Upper lobe of right lung (tissue), 1 donor: ENCODE measurements around the gene RASGRF2. TPM values are rescaled to one million over a fixed set of nuclear protein-coding genes. Genes with fewer than 3 reads are reported as not detected.
A peak's percentile ranks its signal among the peaks of the same experiment; 100 is the strongest.

Experiments
- ATAC-seq: fragments of 200-7000 bp; cut with Tn5 transposase; one replicate; pipeline ENCODE4 v1.9.1; 2020; ENCODE audit warnings: mild to moderate bottlenecking, moderate library complexity
- DNase-seq: peaks from one replicate; pipeline ENCODE4 v3.0.0-alpha.2; 2020
- H3K27ac ChIP-seq: fragments of 200-600 bp; one replicate; pipeline ENCODE4 v1.8.0; 2022
- H3K27me3 ChIP-seq: fragments of 200-600 bp; one replicate; pipeline ENCODE4 v1.8.0; 2022; ENCODE audit warnings: mild to moderate bottlenecking
- H3K36me3 ChIP-seq: fragments of 200-600 bp; one replicate; pipeline ENCODE4 v1.8.0; 2022
- H3K4me1 ChIP-seq: fragments of 200-600 bp; one replicate; pipeline ENCODE4 v1.8.0; 2022
- H3K4me3 ChIP-seq: fragments of 200-600 bp; one replicate; pipeline ENCODE4 v1.8.0; 2022; ENCODE audit warnings: mild to moderate bottlenecking
- H3K9me3 ChIP-seq: fragments of 200-600 bp; one replicate; pipeline ENCODE4 v1.8.0; 2022
- CTCF ChIP-seq: fragments of 200-600 bp; IDR thresholded peaks from one replicate; pipeline ENCODE4 v1.8.0; 2022; ENCODE audit warnings: antibody characterized with exemption
- intact Hi-C: fragments of 100-400 bp; cut with DNase I; formaldehyde crosslinking; loops from one replicate; pipeline ENCODE4 v1.11.0; 2022
- total RNA-seq: library from RNA; stranded (reverse); fragmentation: NEBNext Ultra II Directional; extraction: Animal tissue kit (Norgen Biotek cat#: 25700); gene quantifications from one replicate; pipeline ENCODE4 v1.2.1, GENCODE V29; 2021
- donor health status: DM: no; HTN: yes; CAD: no; lungs with severe emphysema.

Gene RASGRF2
- total RNA-seq, 1 donor from 2014 or later, result 5.4 TPM

GRCh38 chr5:81188962-81189361, 228.8 kb downstream of the RASGRF2 start:
- intact Hi-C loops, result no loop called here
- Histone ChIP-seq H3K4me1 (no peaks in the 10 kb centered on the region), H3K36me3 (no peaks in the 10 kb centered on the region), H3K27me3 (no peaks in the 10 kb centered on the region), H3K9me3 (no peaks in the 10 kb centered on the region), H3K4me3 (no peak overlapping the region), H3K27ac (no peak overlapping the region)
- no peak for ATAC-seq
- no peak for TF ChIP-seq CTCF
- no peak for DNase-seq

GRCh38 chr5:81189875-81190498, 229.8 kb downstream of the RASGRF2 start:
- no peak for DNase-seq

GRCh38 chr5:81191726-81192372, 231.7 kb downstream of the RASGRF2 start:
- no peak for DNase-seq
- peaks cover 8% of the 10 kb centered on the region for H3K4me1 ChIP-seq
- no peak for ATAC-seq
- TF ChIP-seq CTCF, result no peak
- H3K4me3 ChIP-seq, result no peak overlapping the region
- no peaks in the 10 kb centered on the region for H3K9me3 ChIP-seq
- H3K36me3 ChIP-seq, result no peaks in the 10 kb centered on the region
- intact Hi-C loops, result no loop called here
- no peaks in the 10 kb centered on the region for H3K27me3 ChIP-seq
- no peak overlapping the region for H3K27ac ChIP-seq

More at GRCh38 chr5:81189875-81190498, 229.8 kb downstream of the RASGRF2 start:
- no peaks in the 10 kb centered on the region for H3K9me3 ChIP-seq
- no peaks in the 10 kb centered on the region for H3K27me3 ChIP-seq
- H3K36me3 ChIP-seq, result no peaks in the 10 kb centered on the region
- ATAC-seq, result no peak
- no peak for TF ChIP-seq CTCF
- no peak overlapping the region for H3K4me3 ChIP-seq
- H3K27ac ChIP-seq, result no peak overlapping the region
- peaks cover 2% of the 10 kb centered on the region for H3K4me1 ChIP-seq
- intact Hi-C loops, result no loop called here

- Histone ChIP-seq H3K4me3 (no peak overlapping the region), H3K27me3 (no peaks in the 10 kb centered on the region), H3K36me3 (no peaks in the 10 kb centered on the region), H3K27ac (no peak overlapping the region), H3K9me3 (no peaks in the 10 kb centered on the region), H3K4me1 (peaks cover 8% of the 10 kb centered on the region)
- DNase-seq (no peak), ATAC-seq (no peak)
- intact Hi-C loops, result no loop called here
- TF ChIP-seq CTCF, result no peak
Measured at GRCh38 chr5:81192373-81192750, 232.2 kb downstream of the RASGRF2 start.

GRCh38 chr5:81194633-81195334, 234.6 kb downstream of the RASGRF2 start:
- ATAC-seq (peak; percentile 100), DNase-seq (peak; percentile 90)
- H3K4me1 ChIP-seq, result peaks cover 8% of the 10 kb centered on the region
- intact Hi-C loops, result no loop called here
- peak; percentile 92 for TF ChIP-seq CTCF
- no peaks in the 10 kb centered on the region for H3K36me3 ChIP-seq
- no peak overlapping the region for H3K4me3 ChIP-seq
- no peaks in the 10 kb centered on the region for H3K9me3 ChIP-seq
- H3K27ac ChIP-seq, result no peak overlapping the region
- H3K27me3 ChIP-seq, result no peaks in the 10 kb centered on the region
